HG03354 (cell line): Measurements from ENCODE around the gene CXCR6.

ENCODE experiments used
- ATAC-seq: cut with Tn5 transposase; IDR thresholded peaks from one replicate; pipeline ENCODE4 v1.9.1; 2021; ENCODE audit warnings: mild to moderate bottlenecking; ENCODE audit not compliant: unreplicated experiment, poor library complexity, severe bottlenecking

CXCR6 gene

GRCh38 chr3:45964139-45964538, 20.9 kb downstream of the CXCR6 start:
- ATAC-seq, result no peak

GRCh38 chr3:45965253-45965652, 22.0 kb downstream of the CXCR6 start:
- ATAC-seq, result no peak

GRCh38 chr3:45965653-45966052, 22.4 kb downstream of the CXCR6 start:
- no peak for ATAC-seq

GRCh38 chr3:45966371-45966791, 23.1 kb downstream of the CXCR6 start:
- no peak for ATAC-seq

- no peak for ATAC-seq
These were observed 23.8 kb downstream of the CXCR6 start for GRCh38 chr3:45966950-45967640.

- ATAC-seq, result no peak
These were observed 24.5 kb downstream of the CXCR6 start for GRCh38 chr3:45967724-45968123.

GRCh38 chr3:45968149-45968548, 24.9 kb downstream of the CXCR6 start:
- no peak for ATAC-seq

- no peak for ATAC-seq
These were observed 25.4 kb downstream of the CXCR6 start for GRCh38 chr3:45968706-45969105.

- no peak for ATAC-seq
These were observed 25.9 kb downstream of the CXCR6 start for GRCh38 chr3:45969116-45969515.

GRCh38 chr3:45969953-45970352, 26.7 kb downstream of the CXCR6 start:
- no peak for ATAC-seq

- no peak for ATAC-seq
These were observed 29.5 kb downstream of the CXCR6 start for GRCh38 chr3:45972534-45973402.

GRCh38 chr3:45974686-45975085, 31.4 kb downstream of the CXCR6 start:
- no peak for ATAC-seq

GRCh38 chr3:45975686-45976085, 32.4 kb downstream of the CXCR6 start:
- ATAC-seq, result no peak

GRCh38 chr3:45976191-45977091, 33.2 kb downstream of the CXCR6 start:
- ATAC-seq, result no peak

GRCh38 chr3:45978006-45978761, 34.9 kb downstream of the CXCR6 start:
- ATAC-seq, result no peak

GRCh38 chr3:45979378-45979777, 36.1 kb downstream of the CXCR6 start:
- ATAC-seq, result no peak

GRCh38 chr3:45980229-45980813, 37.1 kb downstream of the CXCR6 start:
- no peak for ATAC-seq

GRCh38 chr3:45980819-45981218, 37.6 kb downstream of the CXCR6 start:
- no peak for ATAC-seq
